Erythroblast (primary cell): Measurements from ENCODE around the gene NCAPD3.

ENCODE experiments used
- DNase-seq, 2 experiments: peaks; one replicate each; lab custom pipeline; 2025; lab: John Stamatoyannopoulos, UW
- GATA1 ChIP-seq: IDR thresholded peaks from 2 replicates; pipeline ENCODE4 v1.6.1; 2011; ENCODE audit warnings: low read depth, mild to moderate bottlenecking, control low read depth, low read length, moderate library complexity
- POLR2A ChIP-seq: IDR thresholded peaks from 2 replicates; pipeline ENCODE4 v1.6.1; 2011; ENCODE audit warnings: mild to moderate bottlenecking, low read length

NCAPD3 gene

GRCh38 chr11:134216816-134217215 lies 7.0 kb downstream of the NCAPD3 start:
- TF ChIP-seq POLR2A (no peak), GATA1 (no peak)
- DNase-seq: no peak

- TF ChIP-seq POLR2A: no peak
- no peak for TF ChIP-seq GATA1
- DNase-seq: no peak
Measured at GRCh38 chr11:134215836-134216235, 7.9 kb downstream of the NCAPD3 start.

GRCh38 chr11:134207538-134208239 lies 16.1 kb downstream of the NCAPD3 start:
- peak; percentile 58 to 76 for DNase-seq
- TF ChIP-seq POLR2A (no peak), GATA1 (no peak)

GRCh38 chr11:134206185-134206584 lies 17.6 kb downstream of the NCAPD3 start:
- no peak for DNase-seq
- TF ChIP-seq GATA1: no peak

GRCh38 chr11:134205729-134206128 lies 18.0 kb downstream of the NCAPD3 start:
- TF ChIP-seq POLR2A (no peak), GATA1 (no peak)
- DNase-seq: no peak

- DNase-seq: no peak
Measured at GRCh38 chr11:134202661-134203060, 21.1 kb downstream of the NCAPD3 start.

GRCh38 chr11:134200688-134201087 lies 23.1 kb downstream of the NCAPD3 start:
- DNase-seq: no peak
- no peak for TF ChIP-seq GATA1

More at GRCh38 chr11:134202661-134203060, 21.1 kb downstream of the NCAPD3 start:
- TF ChIP-seq POLR2A: no peak

GRCh38 chr11:134199531-134199930 lies 24.2 kb downstream of the NCAPD3 start:
- DNase-seq: no peak
- TF ChIP-seq GATA1 (no peak), POLR2A (no peak)

GRCh38 chr11:134196756-134197155 lies 27.0 kb downstream of the NCAPD3 start:
- no peak for TF ChIP-seq GATA1
- no peak for TF ChIP-seq POLR2A
- no peak for DNase-seq

- peak; percentile 10 to 20 for DNase-seq
Measured at GRCh38 chr11:134188092-134188491, 35.7 kb downstream of the NCAPD3 start.

- TF ChIP-seq GATA1: no peak
- TF ChIP-seq POLR2A: no peak
- no peak for DNase-seq
Measured at GRCh38 chr11:134181707-134182106, 42.1 kb downstream of the NCAPD3 start.

- DNase-seq: no peak
- TF ChIP-seq POLR2A: no peak
- no peak for TF ChIP-seq GATA1
Measured at GRCh38 chr11:134178032-134178674, 45.6 kb downstream of the NCAPD3 start.

GRCh38 chr11:134176284-134176683 lies 47.5 kb downstream of the NCAPD3 start:
- TF ChIP-seq POLR2A (no peak), GATA1 (no peak)
- DNase-seq: no peak

GRCh38 chr11:134173296-134173695 lies 50.5 kb downstream of the NCAPD3 start:
- DNase-seq: no peak
- no peak for TF ChIP-seq GATA1
- no peak for TF ChIP-seq POLR2A

- TF ChIP-seq GATA1 (no peak), POLR2A (no peak)
- no peak for DNase-seq
Measured at GRCh38 chr11:134171951-134172350, 51.8 kb downstream of the NCAPD3 start.

GRCh38 chr11:134170919-134171281 lies 52.9 kb downstream of the NCAPD3 start:
- TF ChIP-seq POLR2A: no peak
- TF ChIP-seq GATA1: no peak
- DNase-seq: no peak
